NCI-H1417 (cell line): ENCODE data around the gene GDAP1L1.
"Not testable (repeated sequence)": the region's sequence is repeated elsewhere in the genome, so short reads cannot be mapped to it uniquely, and the experiment has no call there.

Source experiments
- DNase-seq, 3 experiments: peaks; one replicate each; lab custom pipeline; 2025; lab: John Stamatoyannopoulos, UW

The GDAP1L1 gene

DNA sequence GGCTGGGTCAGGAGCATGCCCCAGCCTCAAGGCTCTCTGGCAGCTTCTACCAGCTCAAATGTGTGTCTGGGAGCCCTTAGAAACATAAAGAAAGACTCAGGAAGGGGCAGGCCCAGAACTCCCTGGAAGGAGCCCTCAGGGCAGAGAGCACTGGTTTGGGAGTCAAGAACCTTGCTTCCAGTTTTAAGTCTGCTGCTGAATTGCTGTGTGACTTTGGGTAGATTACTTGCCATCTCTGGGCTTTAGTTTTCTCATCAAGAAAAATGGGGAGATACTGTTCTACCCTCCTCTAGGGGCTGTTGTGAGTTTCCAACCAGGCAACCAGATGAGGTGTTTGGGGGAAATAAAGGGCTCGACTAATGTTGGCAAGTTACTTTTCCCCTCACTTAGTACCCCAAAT, 8.8 kb downstream of the GDAP1L1 start:
- DNase-seq = no peak

DNA sequence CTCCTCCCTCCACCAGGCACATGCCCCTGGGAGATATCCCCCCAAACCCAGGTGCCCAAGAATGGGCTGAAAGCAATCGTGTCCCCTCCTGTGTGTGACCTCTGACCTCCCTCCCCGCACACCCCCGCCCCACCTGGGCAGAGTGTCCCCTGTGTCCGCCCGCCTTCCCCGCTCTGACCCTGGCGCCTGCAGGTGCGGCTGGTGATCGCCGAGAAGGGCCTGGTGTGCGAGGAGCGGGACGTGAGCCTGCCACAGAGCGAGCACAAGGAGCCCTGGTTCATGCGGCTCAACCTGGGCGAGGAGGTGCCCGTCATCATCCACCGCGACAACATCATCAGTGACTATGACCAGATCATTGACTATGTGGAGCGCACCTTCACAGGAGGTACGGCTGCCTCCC, 9.9 kb downstream of the GDAP1L1 start:
- no peak for DNase-seq

GRCh38 chr20:44258226-44258890, 11.2 kb downstream of the GDAP1L1 start:
- no peak for DNase-seq

- DNase-seq = no peak
Measured at GRCh38 chr20:44264287-44264686, 17.2 kb downstream of the GDAP1L1 start.

DNA sequence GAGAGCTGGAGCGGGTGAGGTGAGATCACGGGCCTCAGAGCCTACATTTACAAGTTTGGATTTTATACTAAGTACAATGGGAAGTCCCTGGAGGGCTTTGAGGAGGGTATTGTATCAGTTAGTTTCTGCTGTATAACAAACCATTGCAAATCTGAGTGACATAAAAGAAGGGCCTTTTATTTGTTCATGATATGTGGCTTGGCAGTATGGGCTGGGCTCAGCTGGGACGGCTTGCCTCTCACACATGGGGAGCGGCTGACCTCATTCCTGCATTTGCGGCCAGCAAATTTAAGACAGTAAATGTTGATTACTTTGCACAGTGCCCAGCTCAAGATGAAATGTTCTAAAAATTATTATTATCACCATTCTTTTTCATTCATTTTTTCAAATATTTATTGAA, 21.7 kb downstream of the GDAP1L1 start:
- DNase-seq = no peak

- DNase-seq = peak; percentile 26 to 80 (median 47)
Measured at GRCh38 chr20:44271915-44272663, 25.0 kb downstream of the GDAP1L1 start.

GRCh38 chr20:44273231-44274215, 26.4 kb downstream of the GDAP1L1 start:
- no peak for DNase-seq

- no peak for DNase-seq
Measured at GRCh38 chr20:44274303-44275017, 27.4 kb downstream of the GDAP1L1 start.

DNA sequence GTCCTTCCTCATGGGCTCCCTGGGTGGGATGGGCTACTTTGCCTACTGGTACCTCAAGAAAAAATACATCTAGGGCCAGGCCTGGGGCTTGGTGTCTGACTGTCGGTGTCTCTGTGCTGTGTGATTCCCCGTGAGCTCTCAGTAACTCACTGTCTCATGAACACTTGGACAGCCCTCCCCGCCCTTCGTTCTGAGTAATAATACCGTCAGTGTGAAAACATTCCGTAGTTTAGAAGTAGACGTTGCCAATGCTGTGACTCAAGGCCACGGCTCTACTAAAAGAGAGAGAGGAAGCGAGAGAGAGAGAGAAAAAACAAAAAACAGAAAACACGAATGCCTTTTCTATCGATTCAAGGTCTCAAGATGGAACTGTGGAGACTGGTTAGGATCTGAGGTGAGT, 32.1 kb downstream of the GDAP1L1 start:
- DNase-seq = no peak

GRCh38 chr20:44280387-44280786, 33.3 kb downstream of the GDAP1L1 start:
- DNase-seq = no peak

DNA sequence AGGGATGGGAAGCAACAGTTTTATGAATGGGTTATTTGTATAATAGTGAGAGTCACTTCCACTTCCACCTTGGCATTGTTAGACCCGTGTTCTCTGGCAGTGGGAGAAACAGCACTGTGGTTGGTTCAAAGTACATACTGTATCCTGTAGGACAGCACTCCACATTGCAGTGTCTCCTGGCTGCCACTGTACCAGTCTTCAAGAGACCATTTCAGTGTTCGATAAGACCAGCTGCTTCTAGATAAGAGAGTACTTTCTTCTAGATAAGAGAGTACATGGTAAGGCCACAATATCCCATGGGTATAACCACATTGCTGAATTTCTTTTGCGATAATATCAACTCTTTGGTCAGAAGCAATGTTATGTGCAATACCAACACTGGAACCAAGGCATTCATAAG, 35.1 kb downstream of the GDAP1L1 start:
- no peak for DNase-seq

DNA sequence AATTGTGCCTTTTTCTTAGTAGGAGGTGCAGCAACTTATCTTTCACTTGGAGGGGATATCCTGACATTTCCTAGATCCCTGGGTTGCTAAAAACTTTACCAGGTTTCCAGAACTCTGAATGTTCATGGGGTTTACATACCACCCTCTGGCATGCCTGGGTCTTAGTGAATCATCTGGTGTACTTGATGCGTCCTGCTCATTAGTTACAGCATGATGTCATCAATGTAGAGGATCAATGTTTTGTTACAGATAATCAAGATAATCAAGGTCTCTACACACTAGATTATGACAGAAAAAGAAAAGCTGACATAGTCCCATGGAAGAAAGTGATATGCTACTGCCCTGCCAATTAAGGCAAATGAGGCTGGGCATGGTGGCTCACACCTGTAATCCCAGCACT, 36.9 kb downstream of the GDAP1L1 start:
- DNase-seq = no peak

DNA sequence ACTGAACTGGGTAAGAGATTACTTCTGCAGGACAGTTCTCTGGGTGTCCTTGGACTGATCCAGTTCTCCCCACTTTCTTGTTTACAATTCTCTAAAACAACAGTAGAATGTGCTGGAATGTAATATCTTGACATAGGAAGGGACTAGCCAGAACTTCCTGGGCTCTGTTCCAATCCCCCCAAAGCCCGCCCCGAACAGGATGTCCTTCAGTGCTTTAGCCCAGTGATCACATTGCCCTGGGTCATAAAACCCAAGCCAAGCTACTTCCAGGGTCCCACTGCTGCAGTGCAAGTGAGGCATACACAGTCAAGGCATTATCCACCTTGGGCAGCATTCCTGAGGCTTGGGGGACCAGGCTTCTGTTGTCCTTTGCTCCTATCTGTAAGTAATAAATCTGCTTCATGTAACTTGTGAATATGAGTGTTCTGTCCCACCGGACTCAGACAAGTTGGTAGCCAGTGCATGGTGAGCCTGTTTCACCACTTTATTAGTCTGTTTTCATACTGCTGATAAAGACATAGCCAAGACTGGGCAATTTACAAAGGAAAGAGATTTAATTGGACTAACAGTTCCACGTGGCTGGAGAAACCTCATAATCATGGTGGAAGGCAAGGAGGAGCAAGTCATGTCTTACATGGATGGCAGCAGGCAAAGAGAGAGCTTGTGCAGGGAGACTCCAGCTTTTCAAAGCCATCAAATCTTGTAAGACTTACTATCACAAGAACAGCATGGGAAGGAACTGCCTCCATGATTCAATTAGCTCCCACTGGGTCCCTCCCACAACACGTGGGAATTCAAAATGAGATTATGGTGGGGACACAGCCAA, 40.4 kb downstream of the GDAP1L1 start:
- no peak for DNase-seq

DNA sequence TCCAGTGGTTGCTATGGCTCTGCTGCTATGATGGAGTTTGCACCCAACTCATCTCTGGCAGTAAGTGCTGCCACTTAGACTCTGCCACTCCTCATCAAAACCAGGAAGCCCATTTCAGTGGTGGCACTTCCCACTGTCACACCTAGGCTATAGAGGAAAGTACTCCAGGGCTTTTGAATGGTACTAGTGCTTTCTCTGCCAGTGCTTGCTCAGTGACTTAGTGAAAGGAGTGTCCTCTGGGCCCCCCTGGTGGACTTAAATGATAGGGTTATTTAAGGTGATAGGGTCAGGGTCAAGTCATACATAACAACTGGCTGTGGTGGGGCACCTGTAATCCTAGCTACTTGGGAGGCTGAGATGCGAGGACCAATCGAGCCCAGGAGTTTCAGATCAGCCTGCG, 41.1 kb downstream of the GDAP1L1 start:
- no peak for DNase-seq

- no peak for DNase-seq
Measured at GRCh38 chr20:44291754-44292153, 44.6 kb downstream of the GDAP1L1 start.

- DNase-seq = peak; percentile 75 to 91 (median 90)
Measured at GRCh38 chr20:44296011-44296410, 48.9 kb downstream of the GDAP1L1 start.

- DNase-seq = no peak
Measured at GRCh38 chr20:44297721-44298120, 50.6 kb downstream of the GDAP1L1 start.

DNA sequence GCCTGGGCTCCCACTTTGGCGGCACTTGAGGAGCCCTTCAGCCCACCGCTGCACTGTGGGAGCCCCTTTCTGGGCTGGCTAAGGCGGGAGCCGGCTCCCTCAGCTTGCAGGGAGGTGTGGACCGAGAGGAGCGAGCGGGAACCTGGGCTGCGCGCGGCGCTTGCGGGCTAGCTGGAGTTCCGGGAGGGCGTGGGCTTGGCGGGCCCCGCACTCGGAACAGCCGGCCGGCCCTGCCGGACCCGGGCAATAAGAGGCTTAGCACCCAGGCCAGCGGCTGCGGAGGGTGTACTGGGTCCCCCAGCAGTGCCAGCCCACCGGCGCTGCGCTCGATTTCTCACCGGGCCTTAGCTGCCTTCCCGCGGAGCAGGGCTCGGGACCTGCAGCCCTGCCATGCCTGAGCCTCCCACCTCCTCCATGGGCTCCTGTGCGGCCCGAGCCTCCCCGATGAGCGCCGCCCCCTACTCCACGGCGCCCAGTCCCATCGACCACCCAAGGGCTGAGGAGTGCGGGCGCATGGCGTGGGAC, 52.0 kb downstream of the GDAP1L1 start:
- not testable (repeated sequence) for DNase-seq

GRCh38 chr20:44301285-44301684, 54.2 kb downstream of the GDAP1L1 start:
- DNase-seq = no peak

DNA sequence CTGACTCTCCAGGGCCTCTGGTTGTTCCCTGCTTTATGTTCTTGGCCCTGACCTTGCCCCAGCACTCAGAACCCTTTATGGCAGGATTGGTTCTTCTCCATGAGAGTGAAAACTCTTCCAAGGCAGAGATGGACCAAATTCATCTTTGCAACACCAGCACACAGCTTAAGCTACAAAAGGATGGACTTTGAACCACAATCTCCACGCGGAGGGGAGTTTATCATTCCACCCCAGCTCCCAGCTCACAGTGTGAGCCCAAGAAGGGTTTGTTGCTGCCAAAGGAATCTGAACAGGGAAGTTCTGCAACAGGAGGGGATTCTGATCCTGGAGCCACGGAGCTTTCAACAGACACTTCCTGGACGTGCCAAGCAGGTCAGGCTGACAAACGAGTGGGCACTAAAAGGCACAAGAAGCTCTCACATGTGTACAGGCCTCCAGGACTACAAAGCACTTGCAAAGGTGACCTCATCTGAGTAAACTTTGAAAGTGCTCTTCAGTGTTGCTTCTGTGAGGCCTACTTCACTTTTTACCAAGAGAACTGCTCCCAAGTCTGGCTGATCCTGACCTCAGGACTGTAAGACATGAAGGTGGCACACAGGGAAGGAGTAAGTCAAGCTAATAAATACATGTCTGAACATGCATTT, 55.0 kb downstream of the GDAP1L1 start:
- peak in 2 of 3 experiments; percentile 41 to 51 for DNase-seq
